Breast epithelium (tissue), 3 donors: ENCODE results near the gene PLA2G12A.

Source experiments
- POLR2A ChIP-seq: fragments of 450-650 bp; IDR thresholded peaks from one replicate; pipeline ENCODE4 v1.6.1; 2016; ENCODE audit warnings: antibody characterized with exemption, mild to moderate bottlenecking, moderate library complexity
- POLR2AphosphoS5 ChIP-seq, 3 donors: sonication (generic); formaldehyde crosslinking; IDR thresholded peaks; one replicate each; pipeline ENCODE4 v1.6.1; 2017; ENCODE audit warnings: antibody characterized with exemption in 3 of 3
- TF ChIP-seq, protein P1 (sequence below), 3 donors: fragments of 450-650 bp; IDR thresholded peaks; one replicate each; pipeline ENCODE4 v1.5.1; 2016 to 2017; ENCODE audit warnings: antibody characterized with exemption in 3 of 3, mild to moderate bottlenecking in 3 of 3, moderate library complexity in 3 of 3

DNA sequence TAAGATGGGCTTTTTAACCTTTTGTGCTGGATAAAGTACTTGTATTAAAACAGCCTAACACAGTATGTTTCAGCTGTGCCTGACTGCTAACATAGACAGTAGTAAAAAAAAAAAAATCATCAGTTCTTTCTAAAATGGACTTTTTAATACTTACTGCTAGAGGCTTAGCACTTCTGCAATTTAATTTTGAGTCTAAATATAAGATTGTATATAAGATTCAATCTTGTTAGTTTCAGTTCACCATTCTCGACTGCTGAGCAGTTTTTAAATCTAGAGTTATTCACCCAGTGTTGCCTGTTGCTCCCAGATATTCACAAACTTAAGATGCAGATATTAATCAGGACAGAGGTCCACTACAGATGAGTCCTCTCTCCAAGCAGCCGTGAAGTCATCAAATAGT is 6.8 kb downstream of the PLA2G12A start:
- TF ChIP-seq, protein P1, sequence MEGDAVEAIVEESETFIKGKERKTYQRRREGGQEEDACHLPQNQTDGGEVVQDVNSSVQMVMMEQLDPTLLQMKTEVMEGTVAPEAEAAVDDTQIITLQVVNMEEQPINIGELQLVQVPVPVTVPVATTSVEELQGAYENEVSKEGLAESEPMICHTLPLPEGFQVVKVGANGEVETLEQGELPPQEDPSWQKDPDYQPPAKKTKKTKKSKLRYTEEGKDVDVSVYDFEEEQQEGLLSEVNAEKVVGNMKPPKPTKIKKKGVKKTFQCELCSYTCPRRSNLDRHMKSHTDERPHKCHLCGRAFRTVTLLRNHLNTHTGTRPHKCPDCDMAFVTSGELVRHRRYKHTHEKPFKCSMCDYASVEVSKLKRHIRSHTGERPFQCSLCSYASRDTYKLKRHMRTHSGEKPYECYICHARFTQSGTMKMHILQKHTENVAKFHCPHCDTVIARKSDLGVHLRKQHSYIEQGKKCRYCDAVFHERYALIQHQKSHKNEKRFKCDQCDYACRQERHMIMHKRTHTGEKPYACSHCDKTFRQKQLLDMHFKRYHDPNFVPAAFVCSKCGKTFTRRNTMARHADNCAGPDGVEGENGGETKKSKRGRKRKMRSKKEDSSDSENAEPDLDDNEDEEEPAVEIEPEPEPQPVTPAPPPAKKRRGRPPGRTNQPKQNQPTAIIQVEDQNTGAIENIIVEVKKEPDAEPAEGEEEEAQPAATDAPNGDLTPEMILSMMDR (IDR thresholded peaks at IDR 0.05): no peak
- TF ChIP-seq POLR2A (no peak), POLR2AphosphoS5 (IDR thresholded peaks at IDR 0.05) (no peak)
